ENCODE data around the gene RP9. TPM values are rescaled to one million over a fixed set of nuclear protein-coding genes. Genes with fewer than 3 reads are reported as not detected.
A peak's percentile ranks its signal among the peaks of the same experiment; 100 is the strongest.

The RP9 gene
- total RNA-seq, 1 donor from 2014 or later, result 20.0 TPM

DNA sequence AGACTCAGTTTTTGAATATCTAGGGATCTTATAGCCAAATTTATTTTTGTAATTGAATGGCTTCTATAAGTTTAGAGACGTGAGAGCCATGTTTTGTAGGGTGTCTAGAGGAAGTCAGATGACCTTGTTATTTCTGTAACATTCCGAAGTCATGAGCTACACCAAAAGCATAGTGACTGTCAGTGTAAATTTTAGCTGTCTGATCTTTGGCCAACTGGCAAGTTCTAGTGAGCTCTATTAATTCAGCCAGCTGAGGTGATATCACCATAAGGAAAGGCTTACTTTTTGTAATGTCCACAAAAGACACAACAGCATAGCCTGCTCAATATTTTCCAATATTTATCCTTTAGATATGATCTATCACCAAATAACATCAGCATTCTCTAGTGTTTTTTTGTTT is 36.7 kb downstream of the RP9 start:
- no peak for DNase-seq (ENCODE audit: missing footprints)
- ATAC-seq, result peak; percentile 31
- intact Hi-C loops (cut with DNase I), result no loop called here

DNA sequence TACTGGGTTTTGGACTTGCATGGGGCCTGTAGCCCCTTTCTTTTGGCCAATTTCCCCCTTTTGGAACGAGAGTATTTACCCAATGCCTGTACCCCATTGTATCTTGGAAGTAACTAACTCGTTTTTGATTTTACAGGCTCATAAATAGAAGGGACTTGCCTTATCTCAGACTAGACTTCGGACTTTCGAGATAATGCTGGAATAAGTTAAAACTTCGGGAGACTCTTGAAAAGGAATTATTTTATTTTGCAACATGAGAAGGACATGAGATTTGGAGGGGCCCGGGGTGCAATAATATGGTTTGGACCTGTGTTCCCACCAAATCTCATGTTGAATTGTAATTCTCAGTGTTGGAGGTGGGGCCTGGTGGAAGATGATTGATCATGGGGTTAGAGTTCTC is 38.4 kb downstream of the RP9 start:
- DNase-seq (ENCODE audit: missing footprints) (no peak), ATAC-seq (no peak)
- intact Hi-C loops (cut with DNase I), result no loop called here

DNA sequence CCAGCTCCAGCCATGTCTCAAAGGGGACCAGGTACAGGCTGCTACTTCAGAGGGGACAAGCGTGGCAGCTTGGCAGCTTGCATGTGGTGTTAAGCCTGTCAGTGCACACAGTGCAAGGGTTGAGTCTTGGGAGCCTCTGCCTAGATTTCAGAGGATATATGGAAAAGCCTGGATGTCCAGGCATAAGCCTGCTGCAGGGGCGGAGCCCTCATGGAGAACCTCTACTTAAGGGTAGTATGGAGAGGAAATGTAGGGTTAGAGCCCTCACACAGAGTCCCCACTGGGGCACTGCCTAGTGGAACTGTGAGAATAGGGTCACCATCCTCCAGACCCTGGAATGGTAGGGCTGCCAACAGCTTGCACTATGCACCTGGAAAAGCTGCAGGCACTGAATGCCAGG is 38.9 kb downstream of the RP9 start:
- ATAC-seq, result no peak
- intact Hi-C loops (cut with DNase I), result no loop called here
- DNase-seq (ENCODE audit: missing footprints), result no peak

DNA sequence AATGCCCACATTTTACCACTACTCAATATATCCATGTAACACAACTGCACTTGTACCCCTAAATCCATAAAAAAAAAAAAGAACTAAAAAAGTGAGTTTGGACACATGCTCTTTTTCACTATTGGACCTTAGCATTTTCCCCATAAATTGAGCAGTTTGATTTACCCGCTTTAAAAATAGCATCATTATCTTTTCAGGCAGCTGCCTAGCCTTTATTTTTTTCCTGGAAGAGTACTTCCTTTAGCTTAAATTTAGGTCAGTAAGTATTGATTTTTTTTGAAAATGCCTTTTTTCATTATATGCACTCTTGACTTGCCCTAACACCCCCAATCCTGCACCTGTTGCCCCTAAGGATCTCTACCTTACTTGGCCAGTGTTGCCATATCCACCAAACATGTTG is 41.3 kb downstream of the RP9 start:
- no peak for DNase-seq (ENCODE audit: missing footprints)
- ATAC-seq, result no peak
- intact Hi-C loops (cut with DNase I), result no loop called here

DNA sequence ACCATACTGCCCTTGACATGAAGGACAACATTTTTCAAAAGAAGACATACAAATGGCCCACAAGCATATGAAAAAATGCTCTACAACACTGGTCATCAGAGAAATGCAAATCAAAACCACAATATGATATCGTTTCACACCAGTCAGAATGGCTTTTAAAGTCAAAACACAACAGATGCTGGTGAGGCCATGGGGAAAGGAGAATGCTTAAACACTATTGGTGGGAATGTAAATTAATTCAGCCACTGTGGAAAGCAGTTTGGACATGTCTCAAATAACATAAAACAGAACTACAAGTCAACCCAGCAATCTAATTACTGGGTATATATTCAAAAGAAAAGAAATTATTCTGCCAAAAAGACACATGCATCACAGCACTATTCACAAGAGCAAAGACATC is 42.4 kb downstream of the RP9 start:
- DNase-seq (ENCODE audit: missing footprints), result no peak
- intact Hi-C loops (cut with DNase I), result no loop called here
- ATAC-seq, result no peak

DNA sequence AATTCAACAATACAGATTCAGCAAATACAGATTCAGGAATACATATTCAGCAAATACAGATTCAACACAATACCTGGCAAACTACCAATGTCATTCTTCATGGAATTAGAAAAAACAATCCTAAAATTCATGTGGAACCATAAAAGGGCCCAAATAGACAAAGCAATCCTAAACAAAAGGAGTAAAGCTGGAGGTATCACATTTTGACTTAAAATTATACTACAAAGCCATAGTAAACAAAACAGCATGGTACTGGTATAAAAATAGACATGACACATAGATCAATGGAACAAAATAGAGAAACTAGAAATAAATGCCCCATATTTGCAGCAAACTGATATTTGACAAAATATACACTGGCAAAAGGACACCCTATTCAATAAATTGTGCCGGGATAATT is 43.2 kb downstream of the RP9 start:
- ATAC-seq, result no peak
- intact Hi-C loops (cut with DNase I), result no loop called here
- DNase-seq (ENCODE audit: missing footprints), result no peak

DNA sequence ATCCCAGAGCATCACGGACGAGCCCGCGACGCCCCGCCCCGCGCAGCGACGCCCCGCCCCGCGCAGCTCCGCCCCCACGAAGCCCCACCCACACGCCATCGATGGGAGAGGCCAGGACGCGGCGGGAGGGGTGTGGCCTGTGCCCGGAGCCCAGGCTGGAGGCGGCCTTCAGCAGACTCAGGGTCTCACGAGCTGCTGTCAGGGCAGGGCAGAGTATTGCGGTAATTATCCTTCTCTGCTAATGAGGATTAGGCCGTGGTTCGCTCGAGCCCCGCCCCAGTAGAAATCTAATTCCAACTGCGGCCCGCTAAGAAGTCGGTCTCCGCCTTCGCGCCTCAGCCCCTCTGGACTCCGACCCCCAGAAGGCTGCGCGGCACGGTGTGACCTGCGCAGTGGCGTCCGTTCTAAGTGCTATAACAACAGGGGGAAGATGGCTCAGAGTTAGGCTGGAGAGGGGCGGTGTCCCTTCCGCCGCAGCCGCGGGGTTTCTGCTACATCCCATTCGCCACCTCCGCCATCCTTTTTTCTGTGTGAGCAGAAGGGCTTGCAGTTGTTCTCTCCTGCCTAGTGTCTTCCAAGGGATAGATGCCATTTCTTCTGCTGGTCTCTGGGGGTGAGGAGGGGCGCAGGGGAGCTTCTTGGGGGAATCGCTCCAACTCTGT is 46.3 kb downstream of the RP9 start:
- intact Hi-C loops (cut with DNase I), result loop anchor here (5.0 kb wide), 3 partner anchors 44 to 121 kb away; partner anchors contain the start of genes FKBP9 and RP9
- DNase-seq (ENCODE audit: missing footprints) (peak; percentile 96), ATAC-seq (peak; percentile 99)

DNA sequence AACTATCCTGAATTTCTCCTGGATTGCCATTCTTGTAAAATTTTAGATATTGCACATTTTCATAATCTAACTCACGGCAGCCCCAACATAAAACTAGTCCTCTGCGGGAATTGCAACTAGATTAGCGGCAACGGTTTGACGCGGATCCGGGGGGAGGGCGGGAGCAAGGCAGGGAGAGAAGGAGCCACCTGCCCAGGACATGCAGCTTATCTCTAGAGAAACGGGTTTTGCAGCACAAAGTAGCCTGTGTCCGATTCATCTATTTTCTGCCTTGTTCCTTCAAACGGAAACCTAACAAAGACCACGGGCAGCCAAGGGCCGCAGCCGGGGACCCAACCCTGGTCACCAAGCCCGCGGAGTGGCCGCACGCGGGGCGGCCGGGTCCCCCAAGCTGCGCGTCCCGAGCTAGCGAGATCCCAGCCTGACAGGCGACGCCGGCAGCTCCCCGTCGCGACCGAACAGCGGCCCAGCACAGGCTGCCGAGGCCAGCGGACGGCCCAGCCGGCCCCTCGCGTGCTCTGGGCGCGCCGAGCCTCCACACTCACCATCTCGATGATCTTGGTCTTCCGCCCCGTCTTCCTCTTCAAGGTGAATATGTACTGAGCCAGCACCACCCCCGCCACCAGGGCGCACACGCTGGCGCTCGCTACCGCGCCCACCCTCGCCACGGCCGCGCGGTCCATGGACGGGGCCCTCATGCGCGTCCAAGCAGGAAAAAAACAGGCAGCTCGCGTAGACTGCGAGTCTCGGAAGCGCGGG is 47.0 kb downstream of the RP9 start, which contains the start of gene NT5C3A:
TSS of gene NT5C3A (minus strand) at position 754 of the 759 bp plus-strand sequence. CDS start at position 683, 71 bp downstream.
- no peak for DNase-seq (ENCODE audit: missing footprints)
- intact Hi-C loops (cut with DNase I), result loop anchor here (5.0 kb wide), 3 partner anchors 45 to 120 kb away; partner anchors contain the start of genes FKBP9 and RP9
- peak; percentile 51 for ATAC-seq

DNA sequence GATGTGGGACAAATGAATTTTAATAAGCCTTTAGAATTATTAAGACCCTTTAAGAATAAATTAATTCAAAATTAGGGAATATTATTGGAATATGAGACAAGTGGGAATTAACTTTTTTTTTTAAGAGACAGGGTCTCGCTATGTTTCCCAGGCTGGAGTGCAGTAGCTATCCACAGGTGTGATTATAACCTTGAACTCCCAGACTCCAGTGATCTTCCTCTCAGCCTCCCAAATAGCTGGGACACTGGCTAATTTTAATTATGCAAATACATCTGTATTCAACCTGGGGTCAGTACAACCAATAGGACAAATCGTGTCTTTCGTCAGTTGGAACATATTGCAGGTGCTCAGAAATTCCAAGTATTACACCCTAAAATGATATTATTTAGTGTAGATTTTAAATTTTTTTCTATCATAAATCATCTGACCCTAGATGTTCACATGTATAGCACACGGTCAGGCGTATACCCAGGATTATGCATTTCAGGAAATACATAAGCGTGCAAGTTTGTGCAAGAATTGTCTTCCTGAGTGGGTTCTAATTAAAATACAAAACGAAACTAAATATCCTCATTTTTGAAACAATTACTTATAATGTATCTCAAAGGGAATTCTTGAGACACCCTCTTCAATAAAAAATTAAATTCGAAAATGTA is 47.8 kb downstream of the RP9 start:
- intact Hi-C loops (cut with DNase I), result loop anchor here (5.0 kb wide), 3 partner anchors 46 to 119 kb away; partner anchors contain the start of genes FKBP9 and RP9

DNA sequence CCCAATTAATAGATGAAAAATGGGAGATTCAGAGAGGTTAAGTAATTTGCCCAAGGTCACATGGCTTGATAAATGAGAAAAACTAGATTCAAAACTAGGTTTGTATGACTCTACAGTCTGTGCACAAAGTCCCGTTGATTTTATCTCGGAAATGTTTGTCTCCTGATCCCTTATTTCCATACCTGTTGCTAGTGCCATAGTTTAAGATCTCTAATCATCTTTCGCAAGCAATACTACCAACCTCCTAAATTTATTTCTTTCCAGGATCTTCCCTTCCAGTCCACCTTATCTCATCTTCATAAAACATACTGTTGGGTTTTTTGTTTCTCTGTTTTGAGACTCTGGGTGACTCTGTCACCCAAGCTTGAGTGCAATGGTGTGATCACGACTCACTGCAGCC is 49.6 kb downstream of the RP9 start:
- ATAC-seq, result no peak
- intact Hi-C loops (cut with DNase I), result loop anchor here (5.0 kb wide), 3 partner anchors 48 to 117 kb away; partner anchors contain the start of genes FKBP9 and RP9

More for the DNA sequence above, 47.8 kb downstream of the RP9 start:
- ATAC-seq (no peak), DNase-seq (ENCODE audit: missing footprints) (no peak)

DNA sequence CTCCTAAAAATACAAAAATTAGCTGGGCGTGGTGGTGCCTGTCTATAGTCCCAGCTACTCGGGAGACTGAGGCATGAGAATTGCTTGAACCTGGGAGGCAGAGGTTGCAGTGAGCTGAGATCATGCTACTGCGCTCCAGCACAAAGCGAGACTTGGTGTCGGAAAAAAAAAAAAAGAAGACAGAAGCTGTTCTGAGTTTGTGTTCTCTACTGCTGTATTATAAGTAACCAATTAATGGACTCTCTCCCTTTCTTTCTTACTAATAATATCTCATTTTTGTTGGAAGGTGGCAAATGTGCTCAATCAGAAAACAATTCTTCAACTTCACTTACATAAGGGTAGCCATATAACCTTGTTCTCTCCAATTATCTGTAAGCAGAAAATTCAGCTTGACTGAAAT is 54.0 kb downstream of the RP9 start:
- DNase-seq (ENCODE audit: missing footprints), result no peak
- ATAC-seq, result no peak
- intact Hi-C loops (cut with DNase I), result no loop called here

More for the DNA sequence above, 49.6 kb downstream of the RP9 start:
- DNase-seq (ENCODE audit: missing footprints), result no peak

DNA sequence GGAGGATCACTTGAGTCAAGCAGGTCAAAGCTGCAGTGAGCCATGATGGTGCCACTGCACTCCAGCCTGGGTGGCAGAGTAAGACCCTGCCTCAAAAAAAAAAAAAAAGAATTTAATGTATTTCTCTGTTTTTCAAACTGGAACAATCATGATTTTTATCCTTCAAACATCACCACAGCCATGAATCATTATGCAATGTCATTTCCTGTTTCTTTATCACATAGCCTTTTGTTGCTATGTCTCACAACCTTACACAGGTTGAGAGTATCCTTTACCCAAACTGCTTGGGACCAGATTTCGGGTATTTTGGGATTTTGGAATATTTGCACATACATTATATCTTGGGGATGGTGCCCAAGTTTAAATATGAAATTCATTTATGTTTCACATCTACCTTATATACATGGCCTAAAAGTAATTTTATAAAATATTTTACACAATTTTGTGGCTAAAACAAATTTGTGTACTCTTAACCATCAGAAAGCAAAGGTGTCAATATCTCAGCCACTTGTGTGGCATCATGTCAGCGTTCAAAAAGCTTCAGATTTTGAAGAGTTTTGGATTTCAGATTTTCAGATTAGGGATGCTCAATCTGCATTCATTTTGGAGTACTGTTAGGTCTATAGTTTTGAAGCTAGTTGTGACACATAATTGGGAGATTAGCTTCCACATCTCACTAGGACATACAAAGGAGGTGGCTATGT is 54.8 kb downstream of the RP9 start:
- intact Hi-C loops (cut with DNase I), result loop anchor here (5.0 kb wide), 2 partner anchors 207 to 257 kb away; no protein-coding TSS in a partner anchor
- ATAC-seq, result no peak
- DNase-seq (ENCODE audit: missing footprints), result no peak

DNA sequence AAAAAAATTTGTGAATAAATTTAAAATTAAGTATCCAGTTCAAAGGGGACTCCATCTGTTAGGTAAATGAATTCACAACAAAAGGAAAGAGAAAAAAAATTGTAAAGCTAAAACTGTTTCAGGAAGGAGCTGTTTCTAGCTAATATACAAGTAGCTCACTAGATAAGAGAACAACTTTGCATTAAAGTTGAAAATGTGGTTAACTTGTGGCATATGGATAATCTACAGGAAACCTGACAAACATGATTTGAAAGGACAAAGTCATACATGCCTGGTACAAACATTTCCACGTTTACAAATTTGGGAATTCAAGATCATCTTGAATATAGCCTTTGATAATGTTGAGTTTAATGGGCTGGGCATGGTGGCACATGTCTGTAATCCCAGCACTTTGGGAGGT is 55.5 kb downstream of the RP9 start:
- intact Hi-C loops (cut with DNase I), result loop anchor here (5.0 kb wide), 2 partner anchors 206 to 256 kb away; no protein-coding TSS in a partner anchor
- ATAC-seq, result no peak

DNA sequence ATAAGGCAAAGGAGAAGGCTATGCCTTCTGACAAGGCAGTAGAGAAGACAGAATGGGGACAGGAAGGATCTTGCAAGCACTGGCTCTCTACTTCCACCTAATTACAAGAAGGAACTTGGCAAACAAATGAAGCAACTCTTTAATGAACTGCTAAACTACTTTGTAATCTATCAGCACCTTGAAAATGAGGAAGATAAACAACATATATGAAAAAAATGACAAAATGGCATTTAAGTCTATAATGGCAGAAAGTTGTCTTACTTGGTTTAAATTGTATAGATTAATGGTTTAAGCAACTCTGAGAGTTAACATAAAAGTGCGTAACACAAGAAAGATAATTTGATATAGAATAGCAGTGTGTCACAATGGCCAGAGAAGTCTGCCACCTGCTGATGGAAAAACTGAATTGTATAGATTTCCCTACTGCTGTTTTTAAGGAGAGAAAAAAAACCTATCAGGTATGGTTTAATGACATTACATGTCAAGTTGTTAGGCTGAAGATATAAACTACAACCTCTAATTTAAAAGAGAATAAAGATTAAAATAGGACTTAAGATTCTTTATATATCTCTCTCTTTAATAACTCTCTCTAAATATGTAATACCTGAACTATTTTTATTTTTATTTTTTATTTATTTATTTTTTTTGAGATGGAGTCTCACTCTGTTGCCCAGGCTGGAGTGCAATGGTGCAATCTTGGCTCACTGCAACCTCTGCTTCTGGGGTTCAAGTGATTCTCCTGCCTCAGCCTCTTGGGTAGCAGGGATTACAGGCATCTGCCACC is 58.5 kb downstream of the RP9 start:
- ATAC-seq (peak; percentile 66), DNase-seq (ENCODE audit: missing footprints) (no peak)
- intact Hi-C loops (cut with DNase I), result loop anchor here (5.0 kb wide), 2 partner anchors 203 to 253 kb away; no protein-coding TSS in a partner anchor

More for the DNA sequence above, 55.5 kb downstream of the RP9 start:
- no peak for DNase-seq (ENCODE audit: missing footprints)

DNA sequence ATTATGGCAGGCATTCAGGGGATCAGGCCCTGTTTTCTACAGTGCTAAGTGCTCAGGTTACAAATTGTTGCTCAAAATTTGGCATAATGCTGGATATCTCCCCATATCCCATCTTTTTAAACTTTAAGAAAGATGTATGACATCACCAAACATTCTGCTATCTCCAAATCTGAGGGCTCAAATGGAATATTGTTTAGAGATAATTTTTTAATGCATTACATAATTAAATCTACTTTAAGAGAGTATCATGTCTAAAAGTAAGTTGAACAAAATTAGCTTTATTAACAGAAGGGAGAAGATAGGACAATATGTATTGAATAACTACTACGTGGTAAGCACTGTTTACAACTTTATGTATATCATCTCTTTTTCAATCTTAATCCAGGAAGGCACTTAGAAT is 60.5 kb downstream of the RP9 start:
- intact Hi-C loops (cut with DNase I), result no loop called here
- ATAC-seq, result no peak
- DNase-seq (ENCODE audit: missing footprints), result no peak

DNA sequence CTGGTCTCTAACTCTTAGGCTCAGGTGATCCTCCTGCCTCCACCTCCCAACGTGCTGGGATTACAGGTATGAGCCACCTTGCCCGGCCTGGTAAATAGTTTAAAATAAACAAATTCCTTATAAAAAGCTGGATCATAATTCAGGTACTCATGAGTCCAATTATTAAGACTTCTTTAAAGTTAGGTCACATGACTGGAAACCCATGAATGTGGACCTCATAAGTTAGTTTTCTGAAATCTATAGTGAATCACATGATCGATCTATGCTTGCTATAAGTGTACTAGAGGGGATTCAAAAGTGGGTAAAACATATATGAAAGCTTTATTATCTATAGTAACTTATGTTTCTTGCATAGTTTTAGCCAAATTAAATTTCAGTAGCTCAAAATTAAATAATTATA is 60.9 kb downstream of the RP9 start:
- DNase-seq (ENCODE audit: missing footprints), result no peak
- no peak for ATAC-seq
- intact Hi-C loops (cut with DNase I), result no loop called here

DNA sequence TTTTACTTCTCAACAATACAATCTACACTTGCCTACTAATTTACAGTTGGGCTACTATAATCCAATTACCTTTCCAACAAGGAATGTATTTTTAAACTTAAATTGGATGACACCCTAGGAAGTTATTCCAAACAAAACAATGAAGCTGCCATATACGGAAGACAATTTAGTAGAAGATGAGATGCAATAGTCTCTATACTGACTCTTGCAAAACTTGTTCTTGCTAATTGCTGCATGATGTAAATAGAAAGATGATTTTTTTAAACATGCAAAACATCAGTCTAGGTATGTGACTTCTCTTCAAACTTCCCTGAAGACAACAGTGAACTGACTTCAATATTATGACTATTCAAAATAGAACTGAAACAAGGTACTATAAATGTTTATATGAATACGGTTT is 64.2 kb downstream of the RP9 start:
- intact Hi-C loops (cut with DNase I), result no loop called here
- no peak for ATAC-seq
- DNase-seq (ENCODE audit: missing footprints), result no peak

Data from Right ventricle myocardium inferior (tissue), 1 donor.